HPDE6-E6E7 (cell line): ENCODE results near the gene AQP5.

Experiments used
- DNase-seq: peaks from one replicate; pipeline ENCODE4 v3.0.0; 2011; ENCODE audit warnings: missing footprints; ENCODE audit errors: extremely low spot score

AQP5 gene

DNA sequence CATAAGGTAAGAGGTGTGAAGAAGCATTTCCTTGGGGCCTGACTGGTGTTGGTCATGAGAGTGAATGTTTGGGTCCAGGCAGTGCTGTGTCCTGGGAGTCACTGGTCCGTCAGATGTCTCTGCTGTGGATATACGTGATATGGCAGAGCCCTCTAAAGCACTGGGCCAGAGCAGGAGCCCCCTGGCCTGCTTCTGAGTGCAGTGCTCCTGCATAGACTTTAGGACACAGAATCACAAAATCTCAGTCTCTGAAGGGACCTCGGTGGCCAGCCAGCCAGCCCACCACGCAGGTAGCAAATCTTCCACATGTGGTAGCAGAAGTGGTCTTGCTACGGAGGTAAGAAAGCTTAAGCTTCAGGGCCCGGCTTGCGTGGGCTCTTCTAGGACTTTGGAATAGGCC is 29.6 kb upstream of the AQP5 start:
- no peak for DNase-seq

DNA sequence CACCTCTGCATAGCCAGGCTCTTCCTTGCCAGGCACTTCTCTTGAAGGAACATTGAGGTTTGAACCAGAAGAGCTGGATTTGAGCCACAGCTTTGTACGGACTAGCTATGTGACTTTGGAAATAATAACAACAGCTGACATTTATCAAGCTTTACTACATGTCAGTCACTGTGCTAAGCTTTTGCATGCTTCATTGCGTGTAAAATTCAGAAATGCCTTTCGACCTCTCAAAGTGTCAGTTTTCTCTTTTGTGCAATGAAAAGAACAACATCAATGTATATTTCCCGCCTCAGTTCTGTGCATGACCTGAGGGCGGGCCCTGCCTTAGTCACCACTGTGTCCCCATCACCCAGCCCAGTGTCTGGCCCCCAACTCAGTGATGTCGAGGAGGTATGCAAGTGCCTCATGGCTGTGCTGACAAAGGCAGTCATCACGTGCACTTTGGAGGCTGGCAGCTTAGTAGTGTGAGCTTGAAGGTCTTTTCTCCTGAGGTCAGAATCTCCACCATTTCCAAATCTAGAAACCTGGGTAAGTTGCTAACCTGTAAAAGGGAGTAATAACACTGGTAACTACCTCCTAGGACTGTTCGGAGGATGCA is 29.0 kb upstream of the AQP5 start:
- DNase-seq, result no peak

DNA sequence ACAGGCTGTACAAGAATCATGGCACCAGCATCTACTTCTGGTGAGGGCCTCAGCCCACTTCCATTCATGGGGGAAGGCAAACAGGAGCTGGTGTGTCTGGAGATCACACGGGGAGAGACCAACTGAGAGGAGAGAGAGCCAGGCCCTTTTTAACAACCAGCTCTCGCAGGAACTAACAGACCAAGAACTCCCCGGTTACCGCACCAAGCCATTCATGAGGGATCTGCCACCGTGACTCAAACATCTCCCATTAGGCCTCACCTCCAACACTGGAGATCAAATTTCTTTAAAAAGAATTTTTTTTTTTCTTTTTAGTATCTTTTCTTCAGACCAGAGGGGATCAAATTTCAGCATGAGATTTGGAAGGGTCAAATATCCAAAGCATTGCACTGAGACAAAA is 27.9 kb upstream of the AQP5 start:
- DNase-seq, result no peak

DNA sequence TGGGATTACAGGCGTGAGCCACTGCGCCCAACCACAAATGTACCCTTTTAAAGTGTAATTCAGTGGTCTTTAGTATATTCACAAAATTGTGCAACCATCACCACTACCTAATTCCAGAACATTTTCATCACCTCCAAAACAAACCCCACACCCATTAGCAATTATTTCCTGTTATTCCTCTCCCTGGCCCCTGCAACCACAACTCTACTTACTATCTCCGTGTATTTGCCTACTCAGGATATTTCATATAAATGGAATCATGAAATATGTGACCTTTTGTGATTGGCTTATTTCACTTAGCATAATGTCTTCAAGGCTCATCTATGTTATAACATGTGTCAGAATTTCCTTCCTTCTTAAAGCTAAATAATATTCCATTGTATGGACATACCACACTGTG is 27.2 kb upstream of the AQP5 start:
- no peak for DNase-seq

DNA sequence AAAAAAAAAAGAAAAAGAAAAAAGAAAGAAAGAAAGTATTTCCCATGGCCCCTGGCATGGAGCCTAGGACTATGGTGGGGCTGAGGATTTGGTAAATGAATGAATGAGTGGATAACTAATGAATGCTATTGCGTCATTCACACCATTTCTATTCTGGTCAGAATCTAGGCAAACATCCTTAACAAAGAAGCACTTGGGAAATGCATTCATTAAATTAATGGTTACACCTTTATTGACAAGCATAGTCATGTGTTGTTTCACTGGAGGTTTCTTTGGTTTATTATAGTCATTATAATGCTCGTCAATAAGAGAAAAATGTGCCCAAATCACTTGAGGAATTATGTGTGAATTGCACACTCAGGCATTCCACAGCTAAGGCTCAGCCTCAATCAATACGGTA is 24.7 kb upstream of the AQP5 start:
- DNase-seq, result no peak

DNA sequence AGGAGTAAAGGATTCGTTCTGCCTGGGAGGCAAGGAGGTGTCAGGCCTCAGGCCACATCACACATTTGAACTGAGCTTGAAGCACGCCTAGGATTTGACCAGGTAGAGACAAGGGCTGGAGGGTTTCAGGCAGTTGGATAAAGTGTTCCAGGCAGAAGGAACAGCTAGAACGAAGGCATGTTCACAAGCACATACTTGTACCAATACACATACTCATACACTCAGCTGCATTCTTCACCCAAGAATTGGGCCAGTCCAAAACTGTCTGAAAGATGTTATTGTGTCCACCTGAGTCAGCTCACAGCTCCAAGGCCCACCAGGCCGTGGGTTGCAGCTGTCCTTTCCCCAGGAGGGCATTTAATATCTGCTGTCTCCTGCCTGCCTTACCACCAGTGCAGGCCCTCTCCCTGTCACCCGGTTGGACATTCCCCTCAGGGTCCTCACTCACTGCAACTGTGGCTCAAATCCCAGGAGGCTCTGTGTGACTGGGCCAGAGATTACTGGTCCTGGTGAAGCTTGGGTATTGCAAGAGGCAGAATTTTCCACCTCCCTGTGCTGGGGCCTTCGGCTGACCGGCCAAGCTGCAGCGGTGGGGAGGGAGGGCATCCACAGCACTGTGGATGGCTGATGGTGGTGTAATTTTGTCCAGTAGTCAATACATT is 23.9 kb upstream of the AQP5 start:
- DNase-seq, result no peak

DNA sequence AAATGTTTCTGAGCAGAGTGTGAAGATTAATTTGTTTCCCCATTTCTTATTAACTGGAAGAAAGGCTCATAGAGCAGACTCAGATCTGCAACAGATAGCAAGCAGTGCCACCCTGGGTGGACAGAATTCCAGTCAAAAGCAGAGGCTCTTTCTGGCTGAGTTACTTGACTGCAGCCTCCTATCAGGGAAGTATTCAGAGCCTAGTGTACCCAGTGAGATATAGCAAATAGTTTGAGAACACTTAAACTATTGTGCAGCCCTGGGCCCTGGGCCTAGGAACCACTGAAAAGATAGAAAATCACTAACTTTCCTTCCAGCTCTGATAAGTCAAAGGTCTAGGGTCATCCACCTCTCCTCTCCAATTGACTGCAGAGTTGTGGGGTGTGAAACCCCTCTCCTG is 22.4 kb upstream of the AQP5 start:
- no peak for DNase-seq

DNA sequence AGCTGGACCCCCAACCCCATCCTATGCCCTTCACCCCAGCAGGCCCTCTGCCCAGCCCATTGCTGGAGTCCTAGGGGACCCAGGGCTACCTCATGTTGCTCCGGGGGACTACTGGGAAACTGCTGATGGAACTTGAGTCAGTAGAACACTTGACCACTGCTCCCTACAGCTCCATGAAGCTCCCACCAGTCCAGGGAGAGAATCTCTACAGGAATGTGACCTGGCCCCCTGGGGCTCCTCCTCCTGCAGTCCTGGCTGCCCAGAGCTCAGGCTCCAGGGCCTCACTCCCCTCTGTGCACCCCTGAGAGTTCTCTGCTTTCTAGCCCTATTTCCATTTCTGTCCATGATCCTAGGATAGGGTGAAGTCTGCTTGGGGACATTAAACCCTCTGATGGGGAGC is 22.0 kb upstream of the AQP5 start:
- DNase-seq, result no peak

DNA sequence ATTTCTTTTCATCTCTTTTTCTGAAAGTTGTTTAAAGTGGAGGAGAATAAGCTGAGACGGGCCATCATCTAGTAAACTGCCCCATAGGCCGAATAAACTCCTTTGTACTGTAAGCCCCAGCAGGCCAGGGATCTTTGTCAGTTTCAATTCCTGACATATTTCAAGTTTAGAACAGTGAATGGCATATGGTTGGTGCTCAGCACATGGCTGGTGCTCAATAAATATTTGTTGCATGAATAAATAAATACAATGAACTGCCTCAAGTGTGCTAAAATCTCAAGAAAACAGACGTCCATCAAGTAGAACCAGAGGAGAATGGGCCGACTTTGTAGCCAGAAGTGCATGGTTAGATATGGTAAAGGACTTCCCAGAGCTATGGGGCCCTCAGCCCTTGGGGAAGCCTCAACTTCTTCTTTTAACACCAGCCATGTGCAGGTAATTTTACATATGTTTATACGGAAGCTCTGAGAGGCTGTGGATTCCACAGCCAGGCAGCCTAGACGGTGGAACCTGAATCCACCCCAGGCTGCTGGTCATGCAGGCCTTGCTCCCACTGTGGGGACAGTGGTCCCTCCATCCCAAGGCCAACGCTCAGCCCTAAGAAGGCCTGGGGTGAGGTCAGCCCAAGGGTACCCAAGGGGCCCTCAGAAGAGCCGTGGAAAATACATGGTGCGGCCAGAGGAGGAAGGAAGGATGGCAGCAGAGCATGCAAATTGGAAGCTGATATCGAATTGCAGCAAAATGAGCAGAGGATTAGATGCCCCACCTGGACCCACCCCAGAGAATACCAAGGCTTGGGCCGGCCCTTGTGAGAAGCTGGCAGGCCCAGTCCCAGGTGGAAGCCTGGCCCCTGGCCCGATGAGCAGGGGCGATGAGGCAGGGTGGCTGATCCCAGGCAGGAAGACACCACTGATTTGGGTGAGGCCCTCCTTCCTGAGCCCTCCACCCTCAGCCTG is 19.8 kb upstream of the AQP5 start:
- no peak for DNase-seq

DNA sequence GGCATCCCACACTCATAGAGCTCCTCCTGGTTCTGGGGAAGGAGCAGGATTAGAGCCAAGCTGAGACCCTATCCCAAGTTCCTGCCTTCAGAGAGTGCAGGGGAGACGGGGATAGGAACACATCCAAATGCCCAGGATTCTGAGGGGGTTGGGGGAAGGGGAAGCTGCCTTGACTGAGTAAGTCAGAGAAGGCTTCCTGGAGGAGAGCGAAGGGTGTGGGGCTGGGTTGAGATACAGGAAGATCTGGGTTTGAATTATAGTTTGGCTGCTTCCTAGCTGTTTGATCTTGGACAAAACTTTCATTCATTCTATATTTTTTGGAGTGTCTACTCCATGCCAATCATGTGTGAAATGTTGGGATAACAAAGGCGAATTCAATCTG is 19.2 kb upstream of the AQP5 start:
- no peak for DNase-seq

DNA sequence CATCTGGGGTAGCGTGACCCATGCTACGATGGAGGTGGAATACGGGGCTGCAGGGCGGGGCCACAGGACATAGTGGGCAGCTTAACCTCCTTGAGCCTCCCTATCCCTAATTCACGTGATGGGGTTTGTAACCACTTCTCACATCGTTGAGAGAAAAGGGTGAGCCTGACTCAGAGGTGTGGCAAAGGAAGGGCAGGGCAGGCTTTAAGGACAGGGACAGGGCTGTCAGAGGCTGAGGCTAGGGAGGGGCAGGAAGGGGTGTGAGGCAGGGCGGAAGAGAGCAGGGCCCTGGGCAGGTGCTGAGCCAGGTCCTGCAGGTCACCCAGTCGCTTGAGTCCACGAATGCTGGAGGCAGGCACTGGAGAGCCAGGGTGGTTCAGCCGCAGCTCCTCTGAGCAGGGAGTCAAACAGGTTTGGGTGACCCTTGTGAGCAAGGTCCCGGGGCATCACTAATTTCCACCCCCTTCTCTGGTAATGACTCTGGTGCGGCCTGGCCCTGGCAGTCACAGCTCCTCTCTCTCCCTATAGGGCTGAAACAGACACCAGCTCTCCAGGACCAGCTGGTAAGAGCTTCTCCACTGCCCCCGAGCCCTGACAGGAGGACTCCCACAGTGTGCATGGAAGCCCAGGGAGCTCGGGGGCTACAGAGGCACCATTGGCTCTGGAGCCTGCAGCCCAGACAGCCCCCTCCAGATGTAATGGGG is 18.6 kb upstream of the AQP5 start:
- DNase-seq, result no peak

DNA sequence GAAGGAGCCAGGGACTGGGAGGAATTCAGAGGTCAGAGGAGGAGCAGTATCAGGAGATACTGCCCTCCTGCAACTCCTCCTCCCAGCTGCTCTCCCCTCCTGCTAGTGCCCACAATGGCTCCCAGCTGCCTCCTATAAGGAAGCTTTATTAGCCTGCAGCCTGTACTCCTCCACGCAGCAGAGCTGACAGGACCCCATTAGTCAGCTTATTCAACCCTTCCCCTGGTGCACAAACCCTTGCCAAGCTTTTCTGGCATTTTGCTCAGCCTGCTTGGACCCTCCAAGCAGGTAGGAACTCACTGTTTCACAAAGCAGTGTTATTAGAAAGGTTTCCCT is 18.1 kb upstream of the AQP5 start:
- DNase-seq, result no peak

DNA sequence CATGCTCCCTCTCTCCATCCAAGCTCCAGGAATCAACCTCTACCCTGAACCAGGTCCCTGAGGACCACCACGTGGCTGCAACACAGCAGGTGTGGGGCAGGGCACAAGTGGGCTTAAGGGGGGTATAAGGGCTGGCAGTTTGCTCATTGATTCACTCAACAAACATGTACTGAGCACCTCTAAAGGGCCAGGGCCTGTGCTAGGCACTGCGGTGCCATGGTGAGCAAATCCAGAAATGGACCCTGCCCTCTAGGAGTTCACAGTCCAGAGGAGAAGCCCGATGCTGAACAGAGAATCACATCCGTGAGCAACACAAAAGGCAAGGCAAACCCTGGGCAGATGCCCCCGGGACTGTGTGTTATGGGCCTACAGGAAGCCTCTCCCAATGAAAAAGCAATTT is 17.6 kb upstream of the AQP5 start:
- no peak for DNase-seq

DNA sequence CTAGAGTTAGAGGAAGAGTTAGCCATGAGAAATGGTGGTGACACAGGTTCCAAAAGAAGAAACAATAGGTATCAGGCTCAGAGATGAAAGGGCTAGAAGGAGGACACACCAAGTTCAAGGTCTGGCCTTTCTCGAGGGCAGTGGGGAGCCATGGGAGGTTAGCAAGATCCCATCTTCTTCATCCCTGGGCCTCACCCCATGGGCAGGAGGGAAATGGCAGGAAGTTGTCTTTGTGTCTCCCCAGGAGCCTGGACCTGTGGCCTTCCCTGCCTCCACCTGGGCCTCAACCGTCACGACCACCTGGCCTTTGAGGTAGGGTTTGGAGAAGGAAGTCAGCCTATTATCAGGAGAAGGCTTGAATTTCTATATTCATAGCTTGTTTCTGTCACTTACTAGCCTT is 17.0 kb upstream of the AQP5 start:
- DNase-seq, result no peak

DNA sequence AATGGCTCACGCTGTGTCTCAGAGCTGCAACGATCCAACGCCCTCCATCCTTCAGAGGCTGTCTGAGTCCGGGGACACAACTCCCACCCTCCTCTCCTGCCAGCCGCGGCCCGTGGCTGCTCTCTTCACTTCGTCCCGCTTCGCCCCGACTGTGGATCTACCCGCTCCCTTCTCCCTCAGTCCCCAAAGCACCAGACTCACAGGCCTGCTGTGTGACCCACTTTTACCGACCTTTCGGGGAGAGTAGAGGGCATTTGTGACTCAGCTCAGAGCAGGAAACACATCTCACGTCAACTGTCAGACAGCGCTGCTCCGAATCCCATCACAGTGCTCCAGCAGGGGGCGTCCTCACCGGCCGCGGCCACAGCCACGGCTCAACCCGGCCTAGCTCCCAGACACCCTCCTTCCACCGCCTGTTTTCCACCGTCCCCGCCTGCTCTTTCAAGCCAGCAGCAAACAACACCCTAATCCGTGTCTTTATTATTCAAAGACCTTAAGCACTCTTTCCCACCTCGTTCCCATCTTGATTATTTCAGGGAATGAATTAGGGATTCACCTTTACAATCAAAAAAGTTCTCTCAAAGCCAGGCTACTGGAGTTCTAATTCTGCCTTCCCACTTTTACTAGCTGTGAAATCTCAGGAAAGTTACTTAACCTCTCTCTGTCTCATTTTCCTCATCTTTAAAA is 16.1 kb upstream of the AQP5 start:
- DNase-seq, result peak; percentile 67

DNA sequence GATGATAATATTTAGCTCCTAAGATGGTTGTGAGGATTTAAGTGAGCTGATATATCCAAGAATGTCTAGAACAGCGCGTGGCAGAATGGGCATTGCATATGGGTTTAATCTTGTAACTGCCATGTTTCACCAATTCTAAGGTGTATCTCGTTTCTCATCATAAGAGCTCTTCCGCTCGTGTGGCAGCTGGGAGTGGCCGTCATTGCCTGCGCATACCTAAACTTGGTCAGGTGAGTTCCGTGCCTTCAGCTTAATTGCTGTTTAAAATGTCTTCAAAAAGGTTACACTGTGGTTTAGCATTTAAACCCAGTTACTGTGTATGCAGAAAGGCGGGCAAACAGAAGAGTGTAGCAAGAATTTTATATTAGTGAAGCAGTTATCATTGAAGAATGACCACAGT is 15.6 kb upstream of the AQP5 start:
- no peak for DNase-seq

DNA sequence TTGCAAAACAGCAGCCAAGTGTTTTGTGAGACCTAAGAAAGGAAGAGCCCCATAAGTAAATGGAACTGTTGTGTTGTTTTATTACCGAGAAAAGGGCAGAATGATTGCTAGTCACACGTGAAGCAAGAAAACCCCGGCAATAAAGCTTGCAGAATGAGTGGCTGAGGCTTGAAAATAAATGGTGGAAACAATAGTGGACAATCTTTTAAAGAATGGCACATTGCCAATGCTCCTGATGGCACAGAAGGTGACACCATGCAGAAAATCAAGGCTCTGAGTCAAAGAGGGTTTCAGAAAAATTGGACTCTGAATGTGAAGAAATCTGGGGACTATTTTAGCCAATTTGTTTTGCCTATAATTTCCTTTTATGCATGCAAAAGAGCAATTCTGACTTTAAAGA is 15.2 kb upstream of the AQP5 start:
- no peak for DNase-seq

DNA sequence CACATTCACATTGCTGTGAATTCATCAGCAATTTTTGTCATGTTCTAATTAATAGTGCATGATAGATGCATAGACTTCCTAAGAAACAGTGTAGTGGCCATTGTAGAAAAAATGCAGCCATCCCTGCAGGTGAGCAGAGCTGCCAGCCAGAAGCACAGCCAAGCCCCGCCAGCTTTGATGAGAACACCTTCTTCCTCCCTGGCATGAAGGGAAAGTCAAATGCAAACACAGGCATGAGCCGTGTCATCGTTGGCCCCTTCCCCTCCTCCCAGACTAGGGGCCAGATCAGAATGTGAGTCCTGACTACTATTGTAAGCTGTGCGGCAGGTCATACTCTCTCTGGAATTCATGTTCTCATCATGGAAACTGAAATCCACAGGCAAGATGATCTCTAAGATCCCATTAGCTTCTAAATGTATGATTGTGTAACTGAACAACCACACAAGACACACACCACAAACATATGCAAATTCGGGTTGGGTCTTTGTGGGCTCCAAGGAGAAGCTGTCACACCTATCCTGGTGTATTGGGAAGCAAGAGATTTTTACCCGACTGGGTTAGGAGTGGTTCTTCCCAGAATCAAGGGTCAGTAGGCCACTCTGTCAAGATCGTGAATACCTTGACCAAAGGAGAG is 14.0 kb upstream of the AQP5 start:
- DNase-seq, result no peak

DNA sequence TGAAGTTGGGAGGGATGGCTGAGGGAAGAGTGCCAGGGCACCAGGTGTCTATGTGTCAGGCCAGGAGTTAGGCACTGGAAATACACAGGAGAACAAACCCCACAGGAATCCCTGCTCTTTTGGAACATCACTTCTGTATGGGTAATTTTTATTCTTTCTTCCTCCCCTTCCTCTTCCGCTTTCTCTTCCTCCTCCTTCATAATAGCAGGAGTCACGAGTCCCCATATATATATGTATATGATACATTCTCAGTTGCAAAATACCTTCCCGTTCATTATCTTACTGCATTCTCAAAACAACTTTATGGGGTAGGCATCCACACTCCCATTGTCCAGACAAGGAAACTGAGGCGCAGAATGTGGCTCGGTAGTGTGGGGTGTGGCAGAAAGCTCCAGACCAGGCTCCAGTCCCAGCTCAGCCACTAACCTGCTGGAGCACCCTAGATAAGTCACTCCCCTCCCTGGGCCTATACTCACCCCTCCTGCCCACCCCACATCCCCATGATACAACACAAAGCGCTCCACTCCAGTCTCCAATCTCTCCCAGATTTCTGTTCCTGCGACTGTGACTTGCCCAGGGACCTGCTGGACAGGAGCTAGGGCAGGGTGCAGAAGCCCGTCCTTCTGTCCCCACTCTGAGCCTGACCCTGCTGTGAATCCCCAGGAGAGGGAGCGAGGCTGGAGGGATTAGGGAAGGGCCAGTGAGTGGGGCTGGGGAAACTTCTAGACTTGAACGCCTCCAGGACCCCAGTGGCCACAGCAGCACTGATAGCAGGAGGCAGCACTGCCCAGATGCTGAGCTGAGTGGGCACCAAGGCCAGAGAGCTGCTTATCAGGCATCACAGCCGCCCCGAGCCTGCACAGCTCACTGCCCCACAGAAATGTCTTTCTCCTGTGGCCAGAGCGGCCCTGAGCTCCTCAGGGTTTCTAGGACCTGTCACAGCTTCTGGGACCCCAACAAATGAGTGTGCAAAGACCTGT is 12.5 kb upstream of the AQP5 start:
- no peak for DNase-seq

DNA sequence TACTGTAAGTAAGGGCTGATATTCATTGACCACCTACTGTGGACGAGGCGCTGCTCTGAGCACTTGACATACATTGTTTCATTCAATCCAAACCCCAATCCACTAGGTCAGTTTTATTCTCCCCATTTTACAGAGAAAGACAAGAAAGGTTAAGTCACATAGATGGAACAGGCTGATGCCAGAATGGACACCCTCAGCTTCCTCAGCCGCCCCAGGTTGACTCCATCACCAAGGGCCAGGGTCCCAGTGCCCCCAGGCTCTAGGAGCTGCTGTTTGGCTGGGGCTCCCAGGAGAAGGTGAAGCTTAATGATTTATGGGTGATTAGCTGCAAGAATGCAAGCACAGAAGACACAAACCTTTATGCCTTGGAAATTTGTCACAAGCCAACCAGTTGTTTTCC is 11.8 kb upstream of the AQP5 start:
- no peak for DNase-seq
